ENCODE measurements around the gene HNF1A. TPM values are rescaled to one million over a fixed set of nuclear protein-coding genes. Genes with fewer than 3 reads are reported as not detected.
A peak's percentile ranks its signal among the peaks of the same experiment; 100 is the strongest.
"Not testable (repeated sequence)": the region's sequence is repeated elsewhere in the genome, so short reads cannot be mapped to it uniquely, and the experiment has no call there.

Gene HNF1A
- total RNA-seq, 4 donors from 2014 or later = 0.27 to 0.47 TPM; not detected in 2

GRCh38 chr12:120944645-120945217 is 33.6 kb upstream of the HNF1A start:
- ATAC-seq = no peak
- Histone ChIP-seq H3K36me3 (no peaks in the 10 kb centered on the region), H3K27ac (no peak overlapping the region), H3K4me3 (no peak overlapping the region), H3K4me1 (no peaks in the 10 kb centered on the region), H3K27me3 (no peaks in the 10 kb centered on the region), H3K9me3 (no peaks in the 10 kb centered on the region)
- 40 to 53% methylated on average over 7 to 9 of the region's 9 CpGs for WGBS, 2 donors (ENCODE audit: low coverage in 1 of 2)
- TF ChIP-seq CTCF (IDR thresholded peaks at IDR 0.05) = peak in 3 of 4 experiments; percentile 30 to 68 (median 57)
- TF ChIP-seq EP300 (IDR thresholded peaks at IDR 0.05) = no peak

- ATAC-seq, H3K4me3 ChIP-seq, H3K27ac ChIP-seq, H3K27me3 ChIP-seq, H3K36me3 ChIP-seq, H3K4me1 ChIP-seq, H3K9me3 ChIP-seq: not testable (repeated sequence)
- WGBS, 2 donors (ENCODE audit: low coverage in 1 of 2) = 87 to 100% methylated on average over 2 to 6 of the region's 6 CpGs
These were observed 32.8 kb upstream of the HNF1A start for GRCh38 chr12:120945516-120945915.

GRCh38 chr12:120950260-120950799 is 28.0 kb upstream of the HNF1A start:
- not testable (repeated sequence) for H3K27ac ChIP-seq, H3K4me1 ChIP-seq, H3K27me3 ChIP-seq, ATAC-seq, H3K36me3 ChIP-seq, H3K4me3 ChIP-seq, H3K9me3 ChIP-seq
- WGBS, 2 donors (ENCODE audit: low coverage in 1 of 2) = no CpG with 5 or more reads among the region's 31 CpGs

- Histone ChIP-seq H3K9me3 (no peaks in the 10 kb centered on the region), H3K4me1 (no peaks in the 10 kb centered on the region), H3K27me3 (no peaks in the 10 kb centered on the region), H3K36me3 (no peaks in the 10 kb centered on the region), H3K27ac (no peak overlapping the region), H3K4me3 (no peak overlapping the region)
- no peak for ATAC-seq
- TF ChIP-seq CTCF (IDR thresholded peaks at IDR 0.05) (no peak), POLR2AphosphoS5 (IDR thresholded peaks at IDR 0.05) (no peak), EP300 (IDR thresholded peaks at IDR 0.05) (no peak), POLR2A (IDR thresholded peaks at IDR 0.05) (no peak)
- WGBS, 2 donors (ENCODE audit: low coverage in 1 of 2) = 80% methylated on average over 1 of the region's 5 CpGs; no CpG with 5 or more reads in 1 of the 2 donors
These were observed 27.5 kb upstream of the HNF1A start for GRCh38 chr12:120950807-120951206.

- Histone ChIP-seq H3K27ac (no peak overlapping the region), H3K9me3 (no peaks in the 10 kb centered on the region), H3K4me3 (no peak overlapping the region), H3K36me3 (no peaks in the 10 kb centered on the region), H3K4me1 (no peaks in the 10 kb centered on the region), H3K27me3 (no peaks in the 10 kb centered on the region)
- WGBS, 2 donors (ENCODE audit: low coverage in 1 of 2) = 80% methylated on average over 1 of the region's 4 CpGs; no CpG with 5 or more reads in 1 of the 2 donors
- TF ChIP-seq POLR2AphosphoS5 (IDR thresholded peaks at IDR 0.05) = no peak
- TF ChIP-seq POLR2A (IDR thresholded peaks at IDR 0.05) = no peak
- no peak for TF ChIP-seq CTCF (IDR thresholded peaks at IDR 0.05)
- no peak for TF ChIP-seq EP300 (IDR thresholded peaks at IDR 0.05)
- no peak for ATAC-seq
These were observed 23.1 kb upstream of the HNF1A start for GRCh38 chr12:120955232-120955631.

GRCh38 chr12:120956579-120957300 is 21.6 kb upstream of the HNF1A start:
- 60 to 70% methylated on average over 1 to 2 of the region's 5 CpGs for WGBS, 2 donors (ENCODE audit: low coverage in 1 of 2)
- no peaks in the 10 kb centered on the region for H3K9me3 ChIP-seq
- no peaks in the 10 kb centered on the region for H3K27me3 ChIP-seq
- no peak for ATAC-seq
- H3K4me1 ChIP-seq = no peaks in the 10 kb centered on the region
- no peaks in the 10 kb centered on the region for H3K36me3 ChIP-seq
- TF ChIP-seq CTCF (IDR thresholded peaks at IDR 0.05) (no peak), POLR2A (IDR thresholded peaks at IDR 0.05) (no peak), EP300 (IDR thresholded peaks at IDR 0.05) (no peak), POLR2AphosphoS5 (IDR thresholded peaks at IDR 0.05) (no peak)
- no peak overlapping the region for H3K4me3 ChIP-seq
- no peak overlapping the region for H3K27ac ChIP-seq

All from gastroesophageal sphincter (tissue), 4 donors.